ELR (cell line): ENCODE measurements around the gene EXT2.

Experiments
- DNase-seq: peaks from one replicate; pipeline ENCODE4 v3.0.0-alpha.2; 2015; ENCODE audit warnings: low read depth

The EXT2 gene

GRCh38 chr11:44133335-44133946 lies 38.0 kb downstream of the EXT2 start:
- DNase-seq = peak; percentile 49

DNA sequence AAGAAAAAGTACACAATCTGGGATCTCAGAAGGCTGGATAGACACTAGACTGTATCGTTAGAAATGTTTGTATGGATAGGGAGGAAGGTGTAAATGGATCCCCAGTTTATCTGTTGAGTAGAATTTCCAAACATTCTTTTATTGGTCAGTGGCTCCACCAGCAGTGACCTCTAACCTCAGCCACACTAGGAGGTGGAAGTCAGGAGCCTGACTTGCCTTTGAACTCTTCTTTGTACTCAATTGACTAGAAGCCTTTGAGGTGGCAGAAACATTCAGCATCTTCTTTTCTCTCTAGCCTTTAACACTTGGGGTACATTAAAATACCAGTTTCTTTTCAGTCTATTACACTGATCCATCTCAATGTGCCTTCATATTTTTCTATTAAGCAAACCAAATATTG lies 39.1 kb downstream of the EXT2 start:
- DNase-seq = no peak

- DNase-seq = no peak
Observed at GRCh38 chr11:44136176-44136945, 40.9 kb downstream of the EXT2 start.

- DNase-seq = no peak
Observed at GRCh38 chr11:44137057-44137456, 41.6 kb downstream of the EXT2 start.

- peak; percentile 7 for DNase-seq
Observed at GRCh38 chr11:44138286-44138685, 42.8 kb downstream of the EXT2 start.

DNA sequence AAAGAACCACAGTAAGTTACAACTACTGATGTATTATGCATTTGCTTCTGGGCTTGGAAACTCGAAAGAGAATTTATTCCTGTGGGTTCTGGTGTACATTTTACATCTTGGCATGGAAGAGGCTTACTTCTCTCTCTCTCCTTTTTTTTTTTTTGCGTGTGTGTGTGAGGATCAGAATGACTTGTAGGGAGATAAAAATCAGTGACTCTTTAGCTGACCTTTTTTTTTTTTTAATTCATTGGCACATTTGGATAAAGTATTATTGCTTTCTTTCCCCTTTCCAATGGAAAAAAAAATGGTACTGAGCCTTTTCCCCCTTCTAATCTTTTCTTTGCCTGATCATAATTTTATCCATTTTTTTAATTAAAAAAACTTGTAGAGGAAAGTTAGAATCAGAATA lies 43.5 kb downstream of the EXT2 start:
- no peak for DNase-seq

- no peak for DNase-seq
Observed at GRCh38 chr11:44139565-44140330, 44.3 kb downstream of the EXT2 start.

- no peak for DNase-seq
Observed at GRCh38 chr11:44140372-44140771, 44.9 kb downstream of the EXT2 start.

- DNase-seq = no peak
Observed at GRCh38 chr11:44140805-44141204, 45.3 kb downstream of the EXT2 start.

DNA sequence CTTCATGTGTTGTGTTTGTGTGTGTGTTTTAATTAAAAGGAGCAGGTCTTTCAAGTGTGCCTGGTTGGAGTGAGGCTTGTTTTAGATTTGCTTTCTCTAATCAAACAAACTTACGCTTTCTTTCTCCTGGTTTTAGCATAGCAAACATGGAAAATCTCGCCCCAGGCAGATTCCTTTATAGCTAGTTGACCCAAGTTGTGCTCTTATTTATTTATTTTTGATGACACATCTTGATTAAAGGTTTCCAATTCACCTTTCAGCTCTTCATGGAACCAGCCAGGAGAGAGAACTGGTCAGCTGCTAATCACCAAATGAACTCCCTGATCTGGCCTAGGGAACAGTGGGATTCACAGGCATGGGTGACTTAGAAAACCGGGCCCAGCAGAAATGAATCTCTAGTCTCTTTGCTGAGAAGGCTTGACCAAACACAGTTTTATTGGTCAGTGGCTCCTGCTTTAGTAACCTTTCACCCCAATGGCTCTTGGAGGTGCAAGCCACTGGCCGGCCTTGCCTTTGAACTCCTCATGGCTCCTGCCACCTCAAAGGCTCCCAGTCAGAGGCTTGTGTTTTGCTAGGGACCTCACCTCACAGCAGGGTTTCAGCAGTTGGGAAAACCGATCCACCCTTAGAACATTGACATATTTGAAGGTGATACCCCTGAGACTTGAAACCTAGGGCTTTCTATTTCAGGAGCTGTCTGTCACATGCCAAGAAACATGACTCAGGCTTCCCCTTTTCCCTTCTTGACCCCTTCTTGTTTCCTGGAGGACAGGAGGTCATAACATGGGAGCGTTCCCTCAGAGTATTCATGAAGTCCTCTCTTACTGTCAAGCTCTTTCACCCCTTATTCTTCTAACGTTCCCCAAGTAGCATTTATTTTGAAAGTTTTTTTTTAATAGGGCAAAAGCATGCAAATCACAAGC lies 48.8 kb downstream of the EXT2 start:
- peak; percentile 43 for DNase-seq

GRCh38 chr11:44145011-44145775 lies 49.7 kb downstream of the EXT2 start:
- no peak for DNase-seq

GRCh38 chr11:44146931-44147330 lies 51.5 kb downstream of the EXT2 start:
- DNase-seq = no peak

GRCh38 chr11:44147751-44148150 lies 52.3 kb downstream of the EXT2 start:
- no peak for DNase-seq

DNA sequence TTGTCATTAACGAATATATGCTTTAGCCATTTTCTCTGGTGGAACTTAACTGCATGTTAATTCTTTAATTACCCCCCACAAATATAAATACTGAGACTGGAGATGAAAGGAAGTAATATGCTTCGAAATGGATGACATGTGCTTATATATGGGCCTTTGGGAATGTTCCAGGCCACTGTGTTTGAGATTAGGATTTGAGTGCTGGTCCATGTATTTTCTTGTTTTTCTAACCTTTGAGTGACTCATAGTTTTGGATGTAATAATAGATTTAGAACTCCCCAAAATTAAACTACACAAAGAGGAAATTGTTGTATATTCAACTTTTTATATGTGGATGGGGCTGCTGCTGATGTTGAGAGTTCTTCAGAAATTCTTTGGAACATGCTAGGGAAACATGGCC lies 54.2 kb downstream of the EXT2 start:
- no peak for DNase-seq

DNA sequence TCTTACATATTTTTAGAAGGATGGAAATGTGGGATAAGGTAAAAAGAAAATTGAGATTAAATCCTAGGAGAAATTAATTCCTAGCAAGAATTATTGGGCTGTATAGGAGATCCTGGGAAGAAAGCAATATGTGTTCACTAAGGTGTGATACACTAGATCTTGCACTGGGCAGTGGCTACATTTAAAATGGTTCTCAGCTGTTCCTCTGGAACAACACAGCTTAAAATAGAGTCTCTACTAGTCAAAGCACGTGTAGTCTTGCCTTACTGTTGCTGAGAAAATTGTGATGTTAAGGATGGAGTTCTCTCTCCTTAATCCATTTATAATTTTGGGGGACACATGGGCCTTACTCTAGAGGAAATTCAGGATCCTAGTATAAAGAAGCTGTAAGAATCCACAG lies 54.9 kb downstream of the EXT2 start:
- no peak for DNase-seq

DNA sequence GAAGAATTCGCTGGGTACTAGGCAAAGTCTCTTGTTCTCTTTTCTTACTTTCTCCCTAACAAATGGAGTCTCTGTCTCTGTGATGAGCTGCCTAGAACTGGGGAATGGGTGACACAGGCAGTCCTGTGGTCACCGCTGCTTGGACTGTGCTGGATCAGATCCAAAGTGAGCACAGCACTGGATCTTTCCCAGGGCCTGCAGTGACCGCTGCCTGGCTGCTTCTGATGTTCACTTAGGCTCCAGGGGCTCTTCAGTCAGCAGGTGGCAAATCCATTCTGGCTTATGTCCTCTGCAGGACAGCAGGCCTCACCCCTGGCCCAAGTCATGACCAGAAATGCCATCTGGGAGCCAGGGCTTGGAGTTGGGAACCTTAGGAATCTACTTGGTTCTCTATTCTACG lies 61.5 kb downstream of the EXT2 start:
- DNase-seq = no peak

GRCh38 chr11:44158384-44158783 lies 62.9 kb downstream of the EXT2 start:
- DNase-seq = no peak

GRCh38 chr11:44159848-44160721 lies 64.6 kb downstream of the EXT2 start:
- no peak for DNase-seq

DNA sequence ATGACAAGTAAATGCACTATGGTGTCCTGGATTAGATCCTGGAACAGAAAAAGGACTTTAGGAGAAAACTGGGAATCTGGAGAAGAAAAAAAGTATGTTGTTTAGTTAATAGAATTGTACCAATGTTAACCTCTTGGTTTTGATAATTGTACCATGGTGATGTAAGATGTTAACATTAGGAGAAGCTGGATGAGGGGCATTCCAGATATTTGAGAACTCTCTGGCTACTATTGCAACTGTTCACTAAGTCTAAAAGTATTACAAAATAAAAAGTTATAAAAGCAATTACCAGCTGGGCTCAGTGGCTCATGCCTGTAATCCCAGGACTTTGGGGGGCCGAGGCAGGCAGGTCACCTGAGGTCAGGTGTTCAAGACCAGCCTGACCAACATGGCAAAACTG lies 66.5 kb downstream of the EXT2 start:
- DNase-seq = no peak

GRCh38 chr11:44162662-44163061 lies 67.2 kb downstream of the EXT2 start:
- DNase-seq = no peak
